RWPE1 (cell line): ENCODE results near the gene SAMD4B.

Experiments
- CTCF ChIA-PET: fragments of 350-600 bp; sonication (Branson Sonifier 250); formaldehyde crosslinking; extraction: SDS; loops from one replicate; lab custom pipeline; 2021; lab: Yijun Ruan, JAX
- POLR2A ChIA-PET: fragments of 400-600 bp; formaldehyde crosslinking; extraction: SDS; loops from one replicate; lab custom pipeline; 2020; ENCODE audit warnings: antibody characterized with exemption; ENCODE audit not compliant: low non-redundant PET; lab: Yijun Ruan, JAX
- DNase-seq: peaks from one replicate; pipeline ENCODE4 v3.0.0; 2012; ENCODE audit warnings: low spot score
- H3K27ac ChIP-seq: fragments of 450-650 bp; 2 replicates; pipeline ENCODE4 v1.5.1; 2017
- TF ChIP-seq, protein P1 (sequence below): fragments of 450-650 bp; conservative IDR thresholded peaks from 2 replicates; pipeline ENCODE4 v1.5.1; 2017; ENCODE audit warnings: low read depth, mild to moderate bottlenecking

The SAMD4B gene

DNA sequence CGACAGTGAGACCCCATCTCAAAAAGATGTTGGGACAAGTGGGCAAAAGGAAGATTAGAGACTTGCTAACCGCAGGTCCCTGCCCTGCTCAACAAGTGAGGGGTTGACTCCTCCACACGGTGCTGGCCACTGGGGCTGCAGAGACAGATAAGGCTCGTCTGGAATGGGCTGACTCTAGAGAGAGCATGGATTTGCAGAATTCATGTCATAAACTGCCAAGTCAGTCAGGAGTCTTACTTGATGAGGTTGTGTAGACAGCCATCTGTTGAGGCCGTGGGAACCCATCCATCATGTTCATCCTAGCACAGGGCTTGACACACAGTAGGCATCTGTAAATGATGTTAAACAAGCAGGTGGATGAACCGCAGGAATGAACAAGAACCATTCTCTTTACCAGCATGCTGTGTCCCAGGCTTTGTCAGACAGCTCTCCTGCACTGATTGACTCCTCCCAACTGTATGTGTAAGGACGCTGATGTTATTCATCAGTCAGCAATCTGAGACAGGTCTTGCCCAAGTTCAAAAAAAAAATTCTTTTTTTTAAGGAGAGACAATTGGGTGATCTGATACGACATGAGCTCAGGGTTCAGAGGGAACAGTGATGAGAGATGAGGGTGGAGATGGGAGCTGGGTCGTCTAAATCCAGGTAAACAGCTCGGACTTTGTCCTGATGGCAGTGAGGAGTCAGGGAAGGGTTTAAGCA lies 39.8 kb downstream of the SAMD4B start:
- TF ChIP-seq, protein P1, sequence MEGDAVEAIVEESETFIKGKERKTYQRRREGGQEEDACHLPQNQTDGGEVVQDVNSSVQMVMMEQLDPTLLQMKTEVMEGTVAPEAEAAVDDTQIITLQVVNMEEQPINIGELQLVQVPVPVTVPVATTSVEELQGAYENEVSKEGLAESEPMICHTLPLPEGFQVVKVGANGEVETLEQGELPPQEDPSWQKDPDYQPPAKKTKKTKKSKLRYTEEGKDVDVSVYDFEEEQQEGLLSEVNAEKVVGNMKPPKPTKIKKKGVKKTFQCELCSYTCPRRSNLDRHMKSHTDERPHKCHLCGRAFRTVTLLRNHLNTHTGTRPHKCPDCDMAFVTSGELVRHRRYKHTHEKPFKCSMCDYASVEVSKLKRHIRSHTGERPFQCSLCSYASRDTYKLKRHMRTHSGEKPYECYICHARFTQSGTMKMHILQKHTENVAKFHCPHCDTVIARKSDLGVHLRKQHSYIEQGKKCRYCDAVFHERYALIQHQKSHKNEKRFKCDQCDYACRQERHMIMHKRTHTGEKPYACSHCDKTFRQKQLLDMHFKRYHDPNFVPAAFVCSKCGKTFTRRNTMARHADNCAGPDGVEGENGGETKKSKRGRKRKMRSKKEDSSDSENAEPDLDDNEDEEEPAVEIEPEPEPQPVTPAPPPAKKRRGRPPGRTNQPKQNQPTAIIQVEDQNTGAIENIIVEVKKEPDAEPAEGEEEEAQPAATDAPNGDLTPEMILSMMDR = no peak
- DNase-seq = no peak
- ChIA-PET POLR2A (no interaction called here), CTCF (interaction anchor here (1.0 kb wide), 1 partner anchor 19 kb away, joined by 3 read pairs; no protein-coding TSS in a partner anchor)
- H3K27ac ChIP-seq = peak overlapping the region; percentile 60

DNA sequence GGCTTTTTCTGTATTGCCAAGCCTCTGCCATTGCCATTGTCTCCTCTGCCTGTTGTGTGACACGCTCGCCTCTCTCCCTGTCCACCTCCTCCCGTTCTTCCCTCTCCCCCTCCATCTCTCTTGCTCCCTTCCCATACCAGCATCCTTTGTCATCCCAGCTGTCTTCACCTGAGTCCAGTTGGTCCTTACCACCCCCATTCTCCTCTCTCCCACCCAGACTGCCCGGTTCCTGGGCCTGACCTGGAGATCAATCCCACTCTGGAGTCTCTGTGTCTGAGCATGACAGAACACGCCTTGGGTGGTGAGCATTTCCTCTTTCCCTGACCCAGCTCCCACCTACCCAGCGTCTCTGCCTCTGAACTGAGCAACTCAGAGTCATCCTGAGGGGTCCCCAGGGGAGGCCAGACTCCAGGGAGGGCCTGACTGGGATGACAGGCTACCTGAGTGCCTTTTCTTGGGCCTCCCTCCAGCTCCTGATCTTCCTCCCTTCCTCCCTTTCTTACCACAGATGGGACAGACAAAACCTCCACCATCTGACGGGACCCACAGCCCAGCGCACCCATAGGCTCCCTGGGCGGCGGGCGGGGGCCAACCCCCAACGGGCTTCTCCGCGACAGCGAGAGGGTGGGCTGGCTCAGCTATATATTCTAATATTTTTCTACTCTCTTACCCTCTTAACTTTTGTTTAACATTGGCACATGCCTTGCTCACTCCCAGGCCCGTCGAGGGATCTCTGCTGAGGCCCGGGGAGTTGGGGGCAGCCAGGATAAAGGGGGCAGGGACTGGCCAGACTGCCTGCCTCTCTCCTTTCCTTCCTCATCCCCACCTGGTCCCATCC lies 41.0 kb downstream of the SAMD4B start:
- ChIA-PET POLR2A (no interaction called here), CTCF (interaction anchor here (1.0 kb wide), 1 partner anchor 20 kb away, joined by 3 read pairs; no protein-coding TSS in a partner anchor)
- H3K27ac ChIP-seq = peak overlapping the region; percentile 60
- TF ChIP-seq, protein P1 = no peak
- no peak for DNase-seq

DNA sequence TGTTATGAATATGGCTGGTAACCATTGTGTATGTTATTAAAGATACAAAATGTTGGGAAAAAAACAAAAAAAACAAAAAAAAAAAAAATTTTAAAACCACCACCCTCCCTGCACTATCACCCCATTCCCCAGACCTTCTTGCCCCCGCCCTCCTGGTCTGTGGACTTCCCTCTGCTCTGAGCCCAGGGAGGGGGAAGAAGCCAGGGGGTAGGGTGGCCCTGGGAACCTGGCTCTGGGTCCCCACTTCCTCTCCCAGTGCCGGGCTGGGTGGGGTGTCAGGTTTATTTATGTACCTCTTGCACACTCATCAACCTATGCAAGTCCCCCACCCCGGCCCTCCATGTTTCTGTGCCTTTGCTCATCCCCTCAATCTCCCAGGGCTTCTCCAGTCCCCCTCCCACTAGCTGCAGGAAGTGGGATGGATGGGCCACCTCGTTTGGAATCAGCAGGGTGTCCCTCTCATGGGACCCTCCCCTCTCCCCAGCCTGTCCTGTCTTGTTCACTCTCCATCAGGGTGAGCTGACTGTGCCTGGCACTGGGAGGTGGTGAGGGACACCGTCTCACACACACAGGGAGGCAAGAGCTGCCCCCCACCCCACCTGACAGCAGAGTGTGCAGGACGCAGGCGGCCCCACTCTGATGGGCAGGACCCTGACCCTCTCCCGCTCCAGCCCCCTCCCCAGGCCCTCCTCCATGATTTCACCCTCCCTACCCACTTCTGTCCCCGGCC lies 42.8 kb downstream of the SAMD4B start:
- TF ChIP-seq, protein P1 = no peak
- H3K27ac ChIP-seq = peak overlapping the region; percentile 60
- POLR2A ChIA-PET = no interaction called here
- no peak for DNase-seq
- CTCF ChIA-PET = interaction anchor here (0.6 to 1.8 kb wide), 3 partner anchors 12 to 178 kb away, joined by 3 to 8 read pairs (median 4); no protein-coding TSS in a partner anchor

DNA sequence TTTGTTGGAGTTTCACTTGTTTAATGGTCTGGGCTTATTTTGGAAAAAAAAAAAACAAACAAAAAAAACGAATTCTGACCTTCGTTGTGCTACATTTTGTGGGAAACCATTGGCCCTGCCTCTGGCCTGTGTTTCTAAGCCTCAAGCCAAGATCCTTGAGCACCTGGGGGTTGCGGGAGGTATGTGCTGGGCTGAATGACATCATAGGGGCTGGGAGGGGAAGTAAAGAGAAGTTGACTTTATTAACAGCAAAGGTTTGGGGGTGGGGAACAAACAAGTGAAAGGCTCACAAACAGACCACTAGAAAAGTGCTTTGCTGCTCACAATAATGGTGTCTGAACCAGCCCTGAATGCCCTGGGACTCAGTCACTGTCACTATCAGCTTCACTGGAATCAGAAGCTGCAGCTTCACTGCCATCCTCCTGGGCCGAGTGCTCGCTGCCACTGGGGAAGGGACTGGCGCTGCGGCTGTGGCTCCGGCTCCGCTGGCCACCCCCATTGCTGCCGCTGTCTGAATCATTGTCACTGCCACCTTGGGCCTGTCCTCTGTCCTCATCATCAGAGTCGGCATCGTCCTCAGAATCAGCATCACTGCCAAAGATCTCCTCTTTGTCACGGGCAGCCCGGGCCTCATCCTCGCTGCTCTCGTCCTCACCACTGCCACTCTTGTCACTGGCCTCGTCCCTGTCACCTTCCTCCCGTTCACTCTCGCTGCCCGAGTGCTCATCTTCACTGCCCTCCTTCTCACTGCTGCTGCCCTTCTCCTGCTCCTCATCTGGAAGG lies 43.6 kb downstream of the SAMD4B start:
- peak overlapping the region; percentile 60 for H3K27ac ChIP-seq
- CTCF ChIA-PET = interaction anchor here (0.6 to 1.8 kb wide), 3 partner anchors 12 to 178 kb away, joined by 3 to 8 read pairs (median 4); no protein-coding TSS in a partner anchor
- TF ChIP-seq, protein P1 = no peak
- no peak for DNase-seq
- POLR2A ChIA-PET = no interaction called here

DNA sequence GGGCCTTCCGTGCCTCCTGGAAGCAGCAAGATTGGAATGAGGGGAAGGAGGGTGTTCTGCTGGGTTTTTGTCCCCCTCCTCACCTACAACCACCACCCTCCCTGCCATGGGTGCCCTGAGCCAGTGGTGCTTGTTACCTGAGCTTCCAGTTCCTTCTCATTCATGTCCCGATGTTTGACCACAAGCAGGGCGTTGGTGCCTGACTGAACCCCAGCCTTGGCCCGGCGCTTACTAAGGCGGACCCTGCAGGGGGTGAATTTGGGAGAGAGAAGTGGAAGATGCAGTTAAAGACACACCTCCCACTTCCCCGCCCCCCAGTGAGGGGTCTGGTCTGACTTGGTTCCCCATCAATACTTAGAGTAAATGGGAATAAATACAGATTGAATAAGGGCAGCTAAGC lies 44.3 kb downstream of the SAMD4B start:
- ChIA-PET POLR2A (no interaction called here), CTCF (no interaction called here)
- TF ChIP-seq, protein P1 = no peak
- DNase-seq = no peak
- H3K27ac ChIP-seq = peak overlapping the region; percentile 60
